ENCODE results near the gene HDAC7.

DNA sequence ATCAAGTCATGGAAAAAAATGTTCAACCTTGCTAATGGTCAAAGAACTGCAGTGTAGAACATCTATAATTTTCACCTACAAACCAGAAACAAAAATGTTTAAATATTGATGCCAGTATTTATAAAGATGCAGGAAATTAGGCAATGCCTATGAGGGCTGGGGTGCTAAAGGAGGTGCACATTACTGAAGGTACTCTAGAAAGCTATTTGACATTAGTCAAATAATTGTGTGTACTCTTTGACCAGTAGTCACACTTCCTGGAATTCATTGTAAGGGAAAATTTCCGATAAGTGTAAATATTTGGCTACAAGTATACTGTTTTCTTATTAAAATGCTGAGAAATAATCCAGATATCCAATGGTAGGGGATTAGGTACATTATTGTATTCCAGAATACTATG is 36.4 kb upstream of the HDAC7 start:
- TF ChIP-seq, protein P1, sequence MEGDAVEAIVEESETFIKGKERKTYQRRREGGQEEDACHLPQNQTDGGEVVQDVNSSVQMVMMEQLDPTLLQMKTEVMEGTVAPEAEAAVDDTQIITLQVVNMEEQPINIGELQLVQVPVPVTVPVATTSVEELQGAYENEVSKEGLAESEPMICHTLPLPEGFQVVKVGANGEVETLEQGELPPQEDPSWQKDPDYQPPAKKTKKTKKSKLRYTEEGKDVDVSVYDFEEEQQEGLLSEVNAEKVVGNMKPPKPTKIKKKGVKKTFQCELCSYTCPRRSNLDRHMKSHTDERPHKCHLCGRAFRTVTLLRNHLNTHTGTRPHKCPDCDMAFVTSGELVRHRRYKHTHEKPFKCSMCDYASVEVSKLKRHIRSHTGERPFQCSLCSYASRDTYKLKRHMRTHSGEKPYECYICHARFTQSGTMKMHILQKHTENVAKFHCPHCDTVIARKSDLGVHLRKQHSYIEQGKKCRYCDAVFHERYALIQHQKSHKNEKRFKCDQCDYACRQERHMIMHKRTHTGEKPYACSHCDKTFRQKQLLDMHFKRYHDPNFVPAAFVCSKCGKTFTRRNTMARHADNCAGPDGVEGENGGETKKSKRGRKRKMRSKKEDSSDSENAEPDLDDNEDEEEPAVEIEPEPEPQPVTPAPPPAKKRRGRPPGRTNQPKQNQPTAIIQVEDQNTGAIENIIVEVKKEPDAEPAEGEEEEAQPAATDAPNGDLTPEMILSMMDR (IDR thresholded peaks at IDR 0.05): no peak
- no peak for TF ChIP-seq EP300 (IDR thresholded peaks at IDR 0.05)
- no peak for TF ChIP-seq POLR2AphosphoS5 (IDR thresholded peaks at IDR 0.05)
- TF ChIP-seq POLR2A (IDR thresholded peaks at IDR 0.05; ENCODE audit: low read depth): no peak

Measured in esophagus muscularis mucosa (tissue), 4 donors.